Keratinocyte (primary cell): ENCODE results near the gene PHOSPHO1. TPM values are rescaled to one million over a fixed set of nuclear protein-coding genes. Genes with fewer than 3 reads are reported as not detected.

Source experiments
- DNase-seq: peaks from one replicate; pipeline ENCODE4 v3.0.0-alpha.2; 2011; ENCODE audit warnings: low read depth, missing footprints, low spot score
- FAIRE-seq: peaks from 2 replicates; lab custom pipeline; 2011; peaks lifted over from hg19 to GRCh38; lab: Jason Lieb, UNC
- H2AFZ ChIP-seq: 2 replicates; pipeline ENCODE4 v1.6.0; 2012; ENCODE audit warnings: low read length, control low read depth, inconsistent platforms; ENCODE audit not compliant: control insufficient read depth
- H3K27ac ChIP-seq: 2 replicates; pipeline ENCODE4 v1.5.1; 2011; ENCODE audit warnings: low read length; ENCODE audit not compliant: control insufficient read depth, insufficient read depth
- H3K27me3 ChIP-seq: 3 replicates; pipeline ENCODE4 v1.6.0; 2011; ENCODE audit warnings: low read length; ENCODE audit not compliant: control insufficient read depth, insufficient read depth; ENCODE audit errors: extremely low read depth
- H3K36me3 ChIP-seq, 2 experiments: 2 replicates in 1 of 2; 3 replicates in 1 of 2; pipeline ENCODE4 v1.5.1; 2011; ENCODE audit warnings: low read length in 2 of 2, mild to moderate bottlenecking in 1 of 2; ENCODE audit not compliant: control insufficient read depth in 2 of 2, insufficient read depth in 2 of 2; ENCODE audit errors: extremely low read depth in 1 of 2
- H3K4me1 ChIP-seq: 3 replicates; pipeline ENCODE4 v1.5.1; 2011; ENCODE audit warnings: low read length; ENCODE audit not compliant: control insufficient read depth, insufficient read depth; ENCODE audit errors: extremely low read depth
- H3K4me2 ChIP-seq: 3 replicates; pipeline ENCODE4 v1.6.0; 2011; ENCODE audit warnings: low read depth, low read length; ENCODE audit not compliant: control insufficient read depth, insufficient read depth; ENCODE audit errors: extremely low read depth
- H3K4me3 ChIP-seq, 3 experiments: fragments of 200-600 bp in 1 of 3; sonication (generic) in 1 of 3; 2 replicates in 2 of 3; 3 replicates in 1 of 3; pipeline ENCODE4 v1.5.1; 2011 to 2016; ENCODE audit warnings: low read length in 3 of 3, mild to moderate bottlenecking in 3 of 3, control low read depth in 2 of 3, inconsistent platforms in 1 of 3, low read depth in 1 of 3, mixed read lengths in 1 of 3, mixed run types in 1 of 3, moderate library complexity in 1 of 3; ENCODE audit not compliant: control insufficient read depth in 2 of 3, insufficient read depth in 2 of 3; ENCODE audit errors: extremely low read depth in 1 of 3
- H3K79me2 ChIP-seq: 2 replicates; pipeline ENCODE4 v1.6.0; 2012; ENCODE audit warnings: low read length; ENCODE audit not compliant: control insufficient read depth, insufficient read depth
- H3K9ac ChIP-seq: 3 replicates; pipeline ENCODE4 v1.6.0; 2011; ENCODE audit warnings: low read length; ENCODE audit not compliant: control insufficient read depth, insufficient read depth; ENCODE audit errors: extremely low read depth
- H3K9me1 ChIP-seq: 3 replicates; pipeline ENCODE4 v1.6.0; 2011; ENCODE audit warnings: low read length; ENCODE audit not compliant: control insufficient read depth, insufficient read depth; ENCODE audit errors: extremely low read depth
- H3K9me3 ChIP-seq: 2 replicates; pipeline ENCODE4 v1.5.1; 2012; ENCODE audit warnings: low read depth, low read length; ENCODE audit not compliant: control insufficient read depth
- H4K20me1 ChIP-seq: 3 replicates; pipeline ENCODE4 v1.6.0; 2011; ENCODE audit warnings: low read length; ENCODE audit not compliant: control insufficient read depth, insufficient read depth; ENCODE audit errors: extremely low read depth
- EZH2 ChIP-seq: IDR thresholded peaks from one replicate; pipeline ENCODE4 v1.6.1; 2012; ENCODE audit warnings: inconsistent platforms, mild to moderate bottlenecking, low read length, moderate library complexity
- dilution Hi-C: fragments of 300-500 bp; cut with MboI; formaldehyde crosslinking; loops from one replicate; pipeline ENCODE4 v1.7.0; 2020; ENCODE audit warnings: low sequenced_read_pairs; ENCODE audit not compliant: extremely low pct_ligation_motif_present
- polyA plus RNA-seq, 5 experiments: library from polyadenylated mRNA; depleted of rRNA in 3 of 5; stranded (reverse) in 3 of 5; stranded (forward) in 1 of 5; unstranded in 1 of 5; fragments of >200 nt; gene quantifications; 1 replicate in 1 of 5; 2 replicates in 3 of 5; 3 replicates in 1 of 5; pipeline versions ENCODE4 v1.2.1 to v1.2.3, GENCODE V29; 2011 to 2012; ENCODE audit warnings: missing spikeins in 2 of 5, low read depth in 1 of 5, low replicate concordance in 1 of 5
- TF ChIP-seq, protein P1 (sequence below), 3 experiments: IDR thresholded peaks in 1 of 3; conservative IDR thresholded peaks in 1 of 3; optimal IDR thresholded peaks in 1 of 3; 2 replicates in 2 of 3; 3 replicates in 1 of 3; pipeline versions ENCODE3 to v1.5.1; 2011; ENCODE audit warnings: low read length in 3 of 3, mild to moderate bottlenecking in 3 of 3, moderate library complexity in 2 of 3, control low read depth in 1 of 3, inconsistent platforms in 1 of 3; ENCODE audit not compliant: insufficient read depth in 2 of 3; ENCODE audit errors: extremely low read depth in 1 of 3

PHOSPHO1 gene
- polyA plus RNA-seq, 1 donor (not counting 4 experiments of a cell fraction or from before 2014, with no cell fraction given) = 0.04 TPM

DNA sequence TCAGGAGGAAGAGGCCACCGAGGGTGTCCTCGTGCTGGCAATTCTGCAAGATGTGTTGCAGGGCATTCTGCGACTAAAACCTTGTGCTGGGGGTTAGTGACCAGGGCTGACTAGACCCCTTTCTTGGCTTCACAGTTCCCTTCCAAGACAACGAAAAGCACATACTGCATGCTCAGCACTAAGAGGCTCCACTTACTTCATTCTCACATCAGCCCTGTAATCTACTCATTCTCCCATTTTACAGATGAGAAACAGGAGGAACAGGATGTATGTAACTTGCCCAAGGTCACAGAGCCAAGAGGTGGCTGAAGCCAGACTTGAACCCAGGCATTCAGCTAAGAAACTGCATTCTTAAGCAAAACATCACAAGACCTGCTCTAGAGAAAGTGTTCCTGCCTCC lies 5.3 kb upstream of the PHOSPHO1 start:
- DNase-seq (no peak), FAIRE-seq (no peak)
- Histone ChIP-seq H3K9me3 (no peaks in the 10 kb centered on the region), H3K4me3 (no peak overlapping the region), H3K36me3 (no peaks in the 10 kb centered on the region), H4K20me1 (no peaks in the 10 kb centered on the region), H3K4me1 (peaks cover 2% of the 10 kb centered on the region), H3K27ac (no peak overlapping the region), H3K79me2 (no peaks in the 10 kb centered on the region), H3K9ac (no peak overlapping the region), H3K4me2 (no peak overlapping the region), H3K27me3 (peaks cover 11% of the 10 kb centered on the region), H2AFZ (no peak overlapping the region), H3K9me1 (no peaks in the 10 kb centered on the region)
- dilution Hi-C loops = loop anchor here (10.0 kb wide), 1 partner anchor 59 kb away; no protein-coding TSS in a partner anchor
- no peak for TF ChIP-seq EZH2
- TF ChIP-seq, protein P1, sequence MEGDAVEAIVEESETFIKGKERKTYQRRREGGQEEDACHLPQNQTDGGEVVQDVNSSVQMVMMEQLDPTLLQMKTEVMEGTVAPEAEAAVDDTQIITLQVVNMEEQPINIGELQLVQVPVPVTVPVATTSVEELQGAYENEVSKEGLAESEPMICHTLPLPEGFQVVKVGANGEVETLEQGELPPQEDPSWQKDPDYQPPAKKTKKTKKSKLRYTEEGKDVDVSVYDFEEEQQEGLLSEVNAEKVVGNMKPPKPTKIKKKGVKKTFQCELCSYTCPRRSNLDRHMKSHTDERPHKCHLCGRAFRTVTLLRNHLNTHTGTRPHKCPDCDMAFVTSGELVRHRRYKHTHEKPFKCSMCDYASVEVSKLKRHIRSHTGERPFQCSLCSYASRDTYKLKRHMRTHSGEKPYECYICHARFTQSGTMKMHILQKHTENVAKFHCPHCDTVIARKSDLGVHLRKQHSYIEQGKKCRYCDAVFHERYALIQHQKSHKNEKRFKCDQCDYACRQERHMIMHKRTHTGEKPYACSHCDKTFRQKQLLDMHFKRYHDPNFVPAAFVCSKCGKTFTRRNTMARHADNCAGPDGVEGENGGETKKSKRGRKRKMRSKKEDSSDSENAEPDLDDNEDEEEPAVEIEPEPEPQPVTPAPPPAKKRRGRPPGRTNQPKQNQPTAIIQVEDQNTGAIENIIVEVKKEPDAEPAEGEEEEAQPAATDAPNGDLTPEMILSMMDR (optimal IDR thresholded peaks at IDR 0.05 in 1 of 3, IDR thresholded peaks at IDR 0.05 in 1 of 3, conservative IDR thresholded peaks at IDR 0.05 in 1 of 3; ENCODE audit: extremely low read depth in 1 of 3, insufficient read depth in 2 of 3, low read length in 3 of 3) = no peak

GRCh38 chr17:49234509-49235080 lies 4.0 kb upstream of the PHOSPHO1 start:
- dilution Hi-C loops = loop anchor here (10.0 kb wide), 1 partner anchor 60 kb away; no protein-coding TSS in a partner anchor
- no peaks in the 10 kb centered on the region for H3K9me3 ChIP-seq
- no peaks in the 10 kb centered on the region for H4K20me1 ChIP-seq
- no peaks in the 10 kb centered on the region for H3K79me2 ChIP-seq
- no peaks in the 10 kb centered on the region for H3K9me1 ChIP-seq
- H3K27ac ChIP-seq = no peak overlapping the region
- FAIRE-seq (no peak), DNase-seq (no peak)
- H3K9ac ChIP-seq = no peak overlapping the region
- no peak for TF ChIP-seq EZH2
- TF ChIP-seq, protein P1 (optimal IDR thresholded peaks at IDR 0.05 in 1 of 3, IDR thresholded peaks at IDR 0.05 in 1 of 3, conservative IDR thresholded peaks at IDR 0.05 in 1 of 3; ENCODE audit: extremely low read depth in 1 of 3, insufficient read depth in 2 of 3, low read length in 3 of 3) = no peak
- H3K4me2 ChIP-seq = no peak overlapping the region
- no peak overlapping the region for H3K4me3 ChIP-seq
- peaks cover 21% of the 10 kb centered on the region for H3K27me3 ChIP-seq
- no peak overlapping the region for H2AFZ ChIP-seq
- H3K36me3 ChIP-seq = no peaks in the 10 kb centered on the region
- H3K4me1 ChIP-seq = peaks cover 3% of the 10 kb centered on the region
